Body of pancreas (tissue), 4 donors: Measurements from ENCODE around the gene PCDHB11. TPM values are rescaled to one million over a fixed set of nuclear protein-coding genes. Genes with fewer than 3 reads are reported as not detected.
"Not testable (repeated sequence)": the region's sequence is repeated elsewhere in the genome, so short reads cannot be mapped to it uniquely, and the experiment has no call there.

Experiments used
- ATAC-seq: fragments of 150-250 bp; one replicate; pipeline ENCODE4 v1.9.1; 2016
- DNase-seq, 4 donors: peaks; one replicate each; pipeline ENCODE4 v3.0.0-alpha.2; 2019
- H3K27ac ChIP-seq, 4 donors: fragments of 200-600 bp; sonication (generic); 1 replicate in 3 of 4; 2 replicates in 1 of 4; pipeline versions ENCODE4 v1.5.1 to v1.6.1; 2016 to 2019; ENCODE audit warnings: mild to moderate bottlenecking in 1 of 4, mixed read lengths in 1 of 4, moderate library complexity in 1 of 4
- H3K27me3 ChIP-seq, 2 donors: fragments of 200-600 bp; sonication (generic); one replicate each; pipeline ENCODE4 v1.6.0; 2016; ENCODE audit warnings: mild to moderate bottlenecking in 1 of 2
- H3K36me3 ChIP-seq, 2 donors: fragments of 200-600 bp; sonication (generic); replicated peaks in 1 of 2; 2 replicates each; pipeline ENCODE4 v1.5.1; 2016; ENCODE audit warnings: low read depth in 2 of 2; ENCODE audit not compliant: insufficient read depth in 1 of 2
- H3K4me1 ChIP-seq: fragments of 200-600 bp; sonication (generic); one replicate; pipeline ENCODE4 v1.6.0; 2016
- H3K4me3 ChIP-seq, 2 donors: fragments of 200-600 bp; sonication (generic); 1 replicate in 1 of 2; 2 replicates in 1 of 2; pipeline ENCODE4 v1.5.1; 2016 to 2019
- H3K9me3 ChIP-seq, 3 donors: fragments of 200-600 bp; sonication (generic); 1 replicate in 2 of 3; 2 replicates in 1 of 3; pipeline ENCODE4 v1.5.1; 2016
- CTCF ChIP-seq, 7 experiments: fragments of 450-650 bp in 4 of 7; fragments of 200-600 bp in 3 of 7; sonication (generic) in 3 of 7; IDR thresholded peaks; one replicate each; pipeline ENCODE4 v1.5.1; 2016 to 2019; ENCODE audit warnings: antibody characterized with exemption in 7 of 7
- POLR2A ChIP-seq, 3 donors: fragments of 450-650 bp; IDR thresholded peaks; one replicate each; pipeline ENCODE4 v1.6.1; 2016; ENCODE audit warnings: antibody characterized with exemption in 3 of 3, mild to moderate bottlenecking in 2 of 3
- WGBS, 2 donors: methylation state at CpG; one replicate each; pipeline ENCODE4 v1.1.5; 2017; 5-methylcytosine and 5-hydroxymethylcytosine counted together
- intact Hi-C: fragments of 100-400 bp; cut with DNase I; formaldehyde crosslinking; loops from one replicate; pipeline ENCODE4 v1.15.1; 2023
- total RNA-seq, 2 donors: library from RNA; depleted of rRNA; stranded (reverse); fragments of >200 nt; gene quantifications; one replicate each; pipeline ENCODE4 v1.1.0, GENCODE V29; 2016

The PCDHB11 gene
- total RNA-seq, 2 donors from 2014 or later, result 4.4 to 4.9 TPM

- TF ChIP-seq CTCF (IDR thresholded peaks at IDR 0.05) (peak in 5 of 7 experiments; percentile 7 to 38 (median 24)), POLR2A (IDR thresholded peaks at IDR 0.05) (no peak)
- Histone ChIP-seq H3K27me3 (no peaks in the 10 kb centered on the region), H3K36me3 (no peaks in the 10 kb centered on the region), H3K4me1 (no peaks in the 10 kb centered on the region), H3K27ac (no peak within 1 kb of the TSS), H3K4me3 (no peak within 1 kb of the TSS), H3K9me3 (peaks cover 0 to 12% (median 0%) of the 10 kb centered on the region in 3 donors)
- DNase-seq, result peak in 2 of 4 donors; percentile 31 to 48
- intact Hi-C loops, result no loop called here
- WGBS, 2 donors, result 14 to 29% methylated on average over 11 of the region's 11 CpGs
- ATAC-seq, result no peak
These were observed 9.1 kb downstream of the PCDHB11 start, which contains the start of gene PCDHB12 for GRCh38 chr5:141208478-141208877. Gene PCDHB12 (plus strand): TSS chr5:141208719. CDS start chr5:141208908, 189 bp downstream.

DNA sequence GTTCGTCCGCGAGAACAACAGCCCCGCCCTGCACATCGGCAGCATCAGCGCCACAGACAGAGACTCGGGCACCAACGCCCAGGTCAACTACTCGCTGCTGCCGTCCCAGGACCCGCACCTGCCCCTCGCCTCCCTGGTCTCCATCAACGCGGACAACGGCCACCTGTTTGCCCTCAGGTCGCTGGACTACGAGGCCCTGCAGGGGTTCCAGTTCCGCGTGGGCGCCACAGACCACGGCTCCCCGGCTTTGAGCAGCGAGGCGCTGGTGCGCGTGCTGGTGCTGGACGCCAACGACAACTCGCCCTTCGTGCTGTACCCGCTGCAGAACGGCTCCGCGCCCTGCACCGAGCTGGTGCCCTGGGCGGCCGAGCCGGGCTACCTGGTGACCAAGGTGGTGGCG, 10.9 kb downstream of the PCDHB11 start:
- H3K36me3 ChIP-seq, DNase-seq, H3K27ac ChIP-seq, H3K4me1 ChIP-seq, intact Hi-C loops, H3K4me3 ChIP-seq, ATAC-seq, H3K27me3 ChIP-seq: not testable (repeated sequence)
- peaks cover 0 to 22% (median 0%) of the 10 kb centered on the region in 3 donors for H3K9me3 ChIP-seq
- 31 to 41% methylated on average over 7 to 25 of the region's 39 CpGs for WGBS, 2 donors

GRCh38 chr5:141210849-141211248, 11.4 kb downstream of the PCDHB11 start:
- H3K27ac ChIP-seq, H3K4me3 ChIP-seq, H3K36me3 ChIP-seq, ATAC-seq, H3K27me3 ChIP-seq, H3K4me1 ChIP-seq, intact Hi-C loops, DNase-seq: not testable (repeated sequence)
- 23 to 30% methylated on average over 13 to 15 of the region's 27 CpGs for WGBS, 2 donors
- peaks cover 0 to 25% (median 0%) of the 10 kb centered on the region in 3 donors for H3K9me3 ChIP-seq

GRCh38 chr5:141213656-141214339, 14.4 kb downstream of the PCDHB11 start, which contains the start of gene PCDHB13:
Gene PCDHB13 (plus strand): TSS chr5:141213919. CDS start chr5:141214124, 205 bp downstream.
- intact Hi-C loops, result not testable (repeated sequence)

DNA sequence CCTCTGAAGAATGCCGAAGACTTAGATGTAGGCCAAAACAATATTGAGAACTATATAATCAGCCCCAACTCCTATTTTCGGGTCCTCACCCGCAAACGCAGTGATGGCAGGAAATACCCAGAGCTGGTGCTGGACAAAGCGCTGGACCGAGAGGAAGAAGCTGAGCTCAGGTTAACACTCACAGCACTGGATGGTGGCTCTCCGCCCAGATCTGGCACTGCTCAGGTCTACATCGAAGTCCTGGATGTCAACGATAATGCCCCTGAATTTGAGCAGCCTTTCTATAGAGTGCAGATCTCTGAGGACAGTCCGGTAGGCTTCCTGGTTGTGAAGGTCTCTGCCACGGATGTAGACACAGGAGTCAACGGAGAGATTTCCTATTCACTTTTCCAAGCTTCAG, 15.2 kb downstream of the PCDHB11 start:
- H3K4me1 ChIP-seq, DNase-seq, H3K36me3 ChIP-seq, H3K27me3 ChIP-seq, H3K27ac ChIP-seq, intact Hi-C loops, H3K4me3 ChIP-seq, ATAC-seq: not testable (repeated sequence)
- WGBS, 2 donors, result 38 to 71% methylated on average over 10 to 12 of the region's 12 CpGs
- peaks cover 0 to 43% (median 0%) of the 10 kb centered on the region in 3 donors for H3K9me3 ChIP-seq

More at GRCh38 chr5:141213656-141214339, 14.4 kb downstream of the PCDHB11 start, which contains the start of gene PCDHB13:
- not testable (repeated sequence) for H3K4me3 ChIP-seq, H3K4me1 ChIP-seq, H3K36me3 ChIP-seq, H3K27me3 ChIP-seq, H3K27ac ChIP-seq
- H3K9me3 ChIP-seq, result peaks cover 0 to 36% (median 0%) of the 10 kb centered on the region in 3 donors
- 6% methylated on average over 9 to 13 of the region's 18 CpGs for WGBS, 2 donors
- peak; percentile 58 to 77 (median 70) for DNase-seq
- TF ChIP-seq POLR2A (IDR thresholded peaks at IDR 0.05) (peak in 2 of 3 donors; percentile 6 to 14), CTCF (IDR thresholded peaks at IDR 0.05) (peak in 5 of 7 experiments; percentile 19 to 62 (median 58))
- peak; percentile 73 for ATAC-seq

- H3K36me3 ChIP-seq, H3K27me3 ChIP-seq, H3K4me3 ChIP-seq, H3K4me1 ChIP-seq, intact Hi-C loops, H3K27ac ChIP-seq, ATAC-seq, DNase-seq: not testable (repeated sequence)
- WGBS, 2 donors, result 26 to 45% methylated on average over 19 to 26 of the region's 40 CpGs
- peaks cover 0 to 46% (median 0%) of the 10 kb centered on the region in 3 donors for H3K9me3 ChIP-seq
These were observed 16.1 kb downstream of the PCDHB11 start for GRCh38 chr5:141215504-141215903.

DNA sequence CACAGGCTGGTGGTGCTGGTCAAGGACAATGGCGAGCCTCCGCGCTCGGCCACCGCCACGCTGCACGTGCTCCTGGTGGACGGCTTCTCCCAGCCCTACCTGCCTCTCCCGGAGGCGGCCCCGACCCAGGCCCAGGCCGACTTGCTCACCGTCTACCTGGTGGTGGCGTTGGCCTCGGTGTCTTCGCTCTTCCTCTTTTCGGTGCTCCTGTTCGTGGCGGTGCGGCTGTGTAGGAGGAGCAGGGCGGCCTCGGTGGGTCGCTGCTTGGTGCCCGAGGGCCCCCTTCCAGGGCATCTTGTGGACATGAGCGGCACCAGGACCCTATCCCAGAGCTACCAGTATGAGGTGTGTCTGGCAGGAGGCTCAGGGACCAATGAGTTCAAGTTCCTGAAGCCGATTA, 16.6 kb downstream of the PCDHB11 start:
- H3K4me1 ChIP-seq, intact Hi-C loops, DNase-seq, ATAC-seq, H3K27me3 ChIP-seq, H3K27ac ChIP-seq, H3K4me3 ChIP-seq, H3K36me3 ChIP-seq: not testable (repeated sequence)
- 29 to 73% methylated on average over 1 to 19 of the region's 26 CpGs for WGBS, 2 donors
- H3K9me3 ChIP-seq, result peaks cover 0 to 52% (median 0%) of the 10 kb centered on the region in 3 donors
